ENCODE data around the gene CMC2. TPM values are rescaled to one million over a fixed set of nuclear protein-coding genes. Genes with fewer than 3 reads are reported as not detected.

CMC2 gene
- total RNA-seq, 1 experiment from 2014 or later = 64.2 TPM

DNA sequence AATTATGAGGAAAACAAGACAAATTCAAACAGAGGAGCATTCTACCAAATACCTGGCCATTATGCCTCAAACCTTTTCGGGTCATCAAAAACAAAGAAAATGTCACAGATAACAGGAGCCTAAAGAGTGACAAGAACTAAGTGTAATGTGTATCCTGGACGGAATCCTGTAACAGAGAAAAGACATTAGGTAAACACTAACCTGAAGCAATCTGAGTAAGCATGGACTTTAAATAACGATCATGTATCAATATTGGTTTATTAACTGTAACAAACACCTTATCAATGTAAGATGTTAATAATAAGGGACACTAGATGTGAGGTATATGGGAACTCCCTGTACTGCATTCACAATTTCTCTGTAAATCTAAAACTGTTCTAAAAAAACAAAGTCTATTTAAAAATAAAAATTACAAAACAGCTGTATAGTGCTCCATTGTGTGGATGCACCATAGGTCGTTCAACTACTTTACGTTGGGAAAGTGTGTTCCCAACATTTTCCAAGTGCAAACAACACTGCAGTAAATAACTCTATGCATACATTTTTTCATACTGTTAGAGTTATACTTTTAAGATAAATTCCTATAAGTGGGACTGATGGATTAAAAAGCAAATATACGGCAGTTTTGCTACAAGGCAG, 14.8 kb downstream of the CMC2 start:
- Histone ChIP-seq H2AK5ac (ENCODE audit: insufficient read length, low read length) (no peak overlapping the region), H3K4ac (ENCODE audit: low read depth, low read length) (no peak overlapping the region), H3K23me2 (ENCODE audit: insufficient read length, low read depth, low read length, poor library complexity, severe bottlenecking) (no peaks in the 10 kb centered on the region), H2BK15ac (ENCODE audit: low read depth, low read length) (no peak overlapping the region), H3K18ac (ENCODE audit: insufficient read length, low read depth, low read length) (no peak overlapping the region), H2AFZ (ENCODE audit: low read length) (no peak overlapping the region), H3K4me2 (ENCODE audit: insufficient read depth, insufficient read length, low read length) (no peak overlapping the region), H3K79me2 (ENCODE audit: insufficient read depth, low read length) (no peaks in the 10 kb centered on the region), H2BK20ac (ENCODE audit: low read depth, low read length, poor library complexity, severe bottlenecking) (no peak overlapping the region), H2BK12ac (ENCODE audit: insufficient read length, low read depth, low read length) (no peak overlapping the region), H3K23ac (ENCODE audit: insufficient read length, low read depth, low read length) (no peak overlapping the region), H3K4me1 (ENCODE audit: insufficient read depth, low read length) (peaks cover 6% of the 10 kb centered on the region; the same call in 1 of the 2 replicates), H2BK5ac (ENCODE audit: insufficient read length, low read length) (no peak overlapping the region), H4K91ac (ENCODE audit: insufficient read length, low read depth, low read length) (no peak overlapping the region), H2BK120ac (ENCODE audit: low read depth, low read length, poor library complexity, severe bottlenecking) (no peak overlapping the region), H3K9me3 (ENCODE audit: control insufficient read depth, low read depth, low read length) (no peaks in the 10 kb centered on the region), H4K20me1 (ENCODE audit: control insufficient read depth, insufficient read depth, insufficient read length) (no peaks in the 10 kb centered on the region), H4K8ac (replicated peaks; ENCODE audit: insufficient read length, low read depth, low read length) (no peak overlapping the region), H3K14ac (ENCODE audit: insufficient read depth, low read length) (no peak overlapping the region), H3K9ac (ENCODE audit: extremely low read depth, insufficient read length, low read length) (no peak overlapping the region), H3K56ac (ENCODE audit: insufficient read length, low read depth, low read length) (no peak overlapping the region), H3K79me1 (ENCODE audit: insufficient read depth, low read depth, low read length, poor library complexity, severe bottlenecking) (no peaks in the 10 kb centered on the region), H3K27me3 (ENCODE audit: insufficient read depth, low read length) (no peaks in the 10 kb centered on the region), H4K5ac (ENCODE audit: insufficient read length, low read depth, low read length) (no peak overlapping the region), H3T11ph (ENCODE audit: low read length) (no peak overlapping the region), H3K27ac (ENCODE audit: insufficient read length, low read depth, low read length) (no peak overlapping the region)
- H3K27ac Mint-ChIP-seq = no peak overlapping the region
- no peaks in the 10 kb centered on the region for H3K9me3 Mint-ChIP-seq
- WGBS (ENCODE audit: extremely low coverage, insufficient read length, low lambda C conversion rate) = no CpG with 5 or more reads among the region's 6 CpGs
- peaks cover 16 to 21% of the 10 kb centered on the region in 2 experiments for H3K4me1 Mint-ChIP-seq
- no peak overlapping the region for H3K4me3 Mint-ChIP-seq
- peaks cover 3 to 11% (median 4%) of the 10 kb centered on the region in 3 experiments; a peak in 5 of 7 replicates for H3K36me3 Mint-ChIP-seq (ENCODE audit: insufficient read depth in 1 of 3, low read depth in 3 of 3)
- no peaks in the 10 kb centered on the region; the same call in 1 of the 2 replicates for H3K27me3 Mint-ChIP-seq (ENCODE audit: low read depth)
- DNase-seq = no peak
- no peak for TF ChIP-seq CTCF (conservative IDR thresholded peaks at IDR 0.05)
